Endothelial cell (in vitro differentiated cells): Measurements from ENCODE around the gene PIK3CB. TPM values are rescaled to one million over a fixed set of nuclear protein-coding genes. Genes with fewer than 3 reads are reported as not detected.
"Not testable (repeated sequence)": the region's sequence is repeated elsewhere in the genome, so short reads cannot be mapped to it uniquely, and the experiment has no call there.

Source experiments
- DNase-seq: peaks from one replicate; pipeline ENCODE4 v3.0.0; 2021; ENCODE audit warnings: low spot score
- H3K27ac Mint-ChIP-seq: one replicate; pipeline ENCODE4 v1.8.0; 2021; ENCODE audit warnings: mixed read lengths, inconsistent platforms; ENCODE audit not compliant: unreplicated experiment
- H3K27me3 Mint-ChIP-seq: one replicate; pipeline ENCODE4 v1.8.0; 2021; ENCODE audit warnings: mild to moderate bottlenecking, moderate library complexity, mixed read lengths, inconsistent platforms; ENCODE audit not compliant: unreplicated experiment
- H3K36me3 Mint-ChIP-seq: one replicate; pipeline ENCODE4 v1.8.0; 2021; ENCODE audit warnings: mild to moderate bottlenecking, low read depth, mixed read lengths, inconsistent platforms; ENCODE audit not compliant: unreplicated experiment
- H3K4me1 Mint-ChIP-seq: one replicate; pipeline ENCODE4 v1.8.0; 2021; ENCODE audit warnings: mild to moderate bottlenecking, mixed read lengths, inconsistent platforms; ENCODE audit not compliant: unreplicated experiment
- H3K4me3 Mint-ChIP-seq: one replicate; pipeline ENCODE4 v1.8.0; 2021; ENCODE audit warnings: mild to moderate bottlenecking, mixed read lengths, inconsistent platforms; ENCODE audit not compliant: unreplicated experiment
- H3K9me3 Mint-ChIP-seq: one replicate; pipeline ENCODE4 v1.8.0; 2021; ENCODE audit warnings: mixed read lengths, inconsistent platforms; ENCODE audit not compliant: unreplicated experiment
- total RNA-seq: library from RNA; stranded (reverse); fragmentation: NEBNext Ultra II Directional; extraction: Animal tissue kit (Norgen Biotek cat#: 25700); gene quantifications from one replicate; pipeline ENCODE4 v1.2.1, GENCODE V29; 2021; ENCODE audit not compliant: unreplicated experiment
- TF ChIP-seq, protein P1 (sequence below): fragments of 200-600 bp; sonication (generic); IDR thresholded peaks from one replicate; pipeline ENCODE4 v1.5.0; 2021; ENCODE audit warnings: antibody characterized with exemption; ENCODE audit not compliant: unreplicated experiment

PIK3CB gene
- total RNA-seq, 1 donor from 2014 or later: 14.2 TPM

DNA sequence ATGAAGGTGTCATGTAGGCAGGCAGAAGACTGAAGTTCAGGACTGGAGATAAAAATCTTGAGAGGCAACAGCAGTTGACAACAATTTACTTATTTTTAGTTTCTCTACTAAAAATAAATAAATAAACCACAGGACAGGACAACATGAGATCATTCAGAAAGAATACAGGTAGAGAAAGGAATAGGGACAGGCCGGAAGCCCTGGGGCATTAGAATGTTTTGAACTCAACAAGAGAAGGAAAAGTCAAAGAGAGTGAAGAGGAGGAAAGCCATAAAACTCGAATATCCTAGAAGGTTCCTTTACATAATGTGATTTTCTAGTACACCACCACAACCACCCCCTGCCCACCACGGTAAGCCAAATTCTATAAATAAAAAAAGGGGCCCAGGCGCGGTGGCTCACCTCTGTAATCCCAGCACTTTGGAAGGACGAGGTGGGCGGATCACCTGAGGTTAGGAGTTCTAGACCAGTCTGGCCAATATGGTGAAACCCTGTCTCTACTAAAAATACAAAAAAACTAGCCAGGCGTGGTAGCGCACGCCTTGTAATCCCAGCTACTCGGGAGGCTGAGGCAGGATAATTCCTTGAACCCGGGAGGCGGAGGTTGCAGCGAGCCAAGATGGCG lies 4.7 kb downstream of the PIK3CB start:
- DNase-seq: no peak
- Mint-ChIP-seq H3K27me3 (no peaks in the 10 kb centered on the region), H3K4me3 (peak overlapping the region; percentile 57), H3K9me3 (no peaks in the 10 kb centered on the region), H3K4me1 (peaks cover 8% of the 10 kb centered on the region), H3K36me3 (peaks cover 7% of the 10 kb centered on the region), H3K27ac (no peak overlapping the region)
- TF ChIP-seq, protein P1, sequence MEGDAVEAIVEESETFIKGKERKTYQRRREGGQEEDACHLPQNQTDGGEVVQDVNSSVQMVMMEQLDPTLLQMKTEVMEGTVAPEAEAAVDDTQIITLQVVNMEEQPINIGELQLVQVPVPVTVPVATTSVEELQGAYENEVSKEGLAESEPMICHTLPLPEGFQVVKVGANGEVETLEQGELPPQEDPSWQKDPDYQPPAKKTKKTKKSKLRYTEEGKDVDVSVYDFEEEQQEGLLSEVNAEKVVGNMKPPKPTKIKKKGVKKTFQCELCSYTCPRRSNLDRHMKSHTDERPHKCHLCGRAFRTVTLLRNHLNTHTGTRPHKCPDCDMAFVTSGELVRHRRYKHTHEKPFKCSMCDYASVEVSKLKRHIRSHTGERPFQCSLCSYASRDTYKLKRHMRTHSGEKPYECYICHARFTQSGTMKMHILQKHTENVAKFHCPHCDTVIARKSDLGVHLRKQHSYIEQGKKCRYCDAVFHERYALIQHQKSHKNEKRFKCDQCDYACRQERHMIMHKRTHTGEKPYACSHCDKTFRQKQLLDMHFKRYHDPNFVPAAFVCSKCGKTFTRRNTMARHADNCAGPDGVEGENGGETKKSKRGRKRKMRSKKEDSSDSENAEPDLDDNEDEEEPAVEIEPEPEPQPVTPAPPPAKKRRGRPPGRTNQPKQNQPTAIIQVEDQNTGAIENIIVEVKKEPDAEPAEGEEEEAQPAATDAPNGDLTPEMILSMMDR: no peak

- H3K36me3 Mint-ChIP-seq: peaks cover 6% of the 10 kb centered on the region
- H3K9me3 Mint-ChIP-seq: no peaks in the 10 kb centered on the region
- H3K4me1 Mint-ChIP-seq: peaks cover 7% of the 10 kb centered on the region
- H3K4me3 Mint-ChIP-seq: no peak overlapping the region
- no peaks in the 10 kb centered on the region for H3K27me3 Mint-ChIP-seq
- TF ChIP-seq, protein P1: no peak
- H3K27ac Mint-ChIP-seq: no peak overlapping the region
- DNase-seq: no peak
These were observed 5.6 kb downstream of the PIK3CB start for GRCh38 chr3:138829097-138829496.

DNA sequence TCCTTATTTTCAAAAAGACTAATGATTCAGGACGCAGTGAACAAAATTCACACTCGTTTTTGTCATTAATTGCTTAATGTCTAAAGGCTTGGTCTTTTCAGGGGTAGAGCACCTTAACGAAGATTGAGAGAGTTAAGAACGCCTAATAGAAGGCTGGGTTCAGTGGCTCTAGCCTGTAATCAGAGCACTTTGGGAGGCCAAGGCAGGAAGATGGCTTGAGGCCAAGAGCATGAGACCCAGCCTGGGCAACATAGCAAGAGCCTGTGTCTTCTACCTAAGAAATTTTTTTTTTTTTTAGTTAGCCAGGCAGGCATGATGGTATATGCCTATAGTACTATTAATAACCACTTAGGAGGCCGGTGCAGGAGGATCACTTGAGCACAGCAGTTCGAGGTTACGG lies 7.5 kb downstream of the PIK3CB start:
- no peaks in the 10 kb centered on the region for H3K9me3 Mint-ChIP-seq
- H3K27ac Mint-ChIP-seq: no peak overlapping the region
- H3K36me3 Mint-ChIP-seq: peaks cover 4% of the 10 kb centered on the region
- H3K27me3 Mint-ChIP-seq: no peaks in the 10 kb centered on the region
- DNase-seq: no peak
- H3K4me1 Mint-ChIP-seq: no peaks in the 10 kb centered on the region
- TF ChIP-seq, protein P1: no peak
- no peak overlapping the region for H3K4me3 Mint-ChIP-seq

GRCh38 chr3:138825336-138825735 lies 9.4 kb downstream of the PIK3CB start:
- no peak overlapping the region for H3K4me3 Mint-ChIP-seq
- DNase-seq: no peak
- TF ChIP-seq, protein P1: no peak
- no peak overlapping the region for H3K27ac Mint-ChIP-seq
- H3K4me1 Mint-ChIP-seq: no peaks in the 10 kb centered on the region
- no peaks in the 10 kb centered on the region for H3K27me3 Mint-ChIP-seq
- peaks cover 4% of the 10 kb centered on the region for H3K36me3 Mint-ChIP-seq
- no peaks in the 10 kb centered on the region for H3K9me3 Mint-ChIP-seq

DNA sequence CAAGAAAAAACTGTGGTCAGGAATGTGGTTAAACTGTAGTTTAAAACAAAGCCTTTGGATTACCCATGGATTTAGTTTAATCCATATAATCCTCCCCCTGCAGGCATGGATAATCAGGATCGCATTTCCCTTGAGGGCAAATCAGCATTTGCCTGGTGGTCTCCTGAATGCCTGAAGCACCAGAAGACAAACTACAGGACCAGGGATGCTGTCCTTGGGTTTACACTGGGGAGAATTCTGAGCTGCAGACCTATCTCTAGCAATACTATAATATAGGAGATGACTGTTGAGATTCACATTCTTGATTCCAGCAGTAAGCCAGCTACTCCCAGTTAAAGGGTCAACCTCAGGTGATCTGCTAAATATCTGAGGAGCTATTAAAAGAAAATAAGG lies 10.6 kb downstream of the PIK3CB start:
- Mint-ChIP-seq H3K36me3 (peaks cover 4% of the 10 kb centered on the region), H3K9me3 (no peaks in the 10 kb centered on the region), H3K4me3 (no peak overlapping the region), H3K27ac (no peak overlapping the region), H3K27me3 (no peaks in the 10 kb centered on the region), H3K4me1 (no peaks in the 10 kb centered on the region)
- TF ChIP-seq, protein P1: no peak
- DNase-seq: no peak

DNA sequence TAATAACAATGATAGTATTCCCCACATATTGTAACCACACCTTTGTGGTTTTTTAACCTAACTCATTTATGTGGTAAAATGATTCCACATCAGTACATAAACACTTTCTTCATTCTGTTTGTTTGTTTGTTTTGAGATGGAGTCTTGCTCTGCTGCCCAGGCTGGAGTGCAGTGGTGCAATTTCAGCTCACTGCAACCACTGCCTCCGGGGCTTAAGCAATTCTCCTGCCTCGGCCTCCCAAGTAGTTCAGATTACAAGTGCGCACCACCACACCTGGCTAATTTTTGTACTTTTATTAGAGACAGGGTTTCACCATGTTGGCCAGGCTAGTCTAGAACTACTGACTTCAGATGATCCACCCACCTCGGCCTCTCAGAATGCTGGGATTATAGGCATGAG lies 14.3 kb downstream of the PIK3CB start:
- not testable (repeated sequence) for H3K9me3 Mint-ChIP-seq, H3K27me3 Mint-ChIP-seq, H3K4me1 Mint-ChIP-seq, H3K27ac Mint-ChIP-seq, DNase-seq, H3K4me3 Mint-ChIP-seq, H3K36me3 Mint-ChIP-seq
